GM12865 (cell line): ENCODE measurements around the gene ZNF280A.
A peak's percentile ranks its signal among the peaks of the same experiment; 100 is the strongest.

ENCODE experiments used
- DNase-seq: peaks from one replicate; pipeline ENCODE4 v3.0.0; 2010; ENCODE audit warnings: low read depth
- H3K4me3 ChIP-seq: 2 replicates; pipeline ENCODE4 v1.5.1; 2011; ENCODE audit warnings: mild to moderate bottlenecking, low read depth, low read length, control low read depth
- CTCF ChIP-seq: IDR thresholded peaks from 2 replicates; pipeline ENCODE4 v1.5.1; 2011; ENCODE audit warnings: low read length, control low read depth, low read depth, inconsistent platforms; ENCODE audit not compliant: insufficient read depth; ENCODE audit errors: missing control alignments

The ZNF280A gene

GRCh38 chr22:22556578-22556977 is 36.5 kb upstream of the ZNF280A start:
- H3K4me3 ChIP-seq = no peak overlapping the region
- no peak for DNase-seq
- TF ChIP-seq CTCF = no peak

- no peak overlapping the region for H3K4me3 ChIP-seq
- DNase-seq = no peak
- TF ChIP-seq CTCF = no peak
These were observed 35.5 kb upstream of the ZNF280A start for GRCh38 chr22:22555596-22555995.

GRCh38 chr22:22554587-22555284 is 34.7 kb upstream of the ZNF280A start:
- TF ChIP-seq CTCF = no peak
- H3K4me3 ChIP-seq = no peak overlapping the region
- peak; percentile 14 for DNase-seq

- TF ChIP-seq CTCF = no peak
- DNase-seq = no peak
- no peak overlapping the region for H3K4me3 ChIP-seq
These were observed 33.9 kb upstream of the ZNF280A start for GRCh38 chr22:22553735-22554586.

GRCh38 chr22:22553141-22553540 is 33.1 kb upstream of the ZNF280A start:
- no peak for DNase-seq
- TF ChIP-seq CTCF = no peak
- H3K4me3 ChIP-seq = no peak overlapping the region

- peak; percentile 15 for DNase-seq
- H3K4me3 ChIP-seq = no peak overlapping the region
- peak; percentile 12 for TF ChIP-seq CTCF
These were observed 32.6 kb upstream of the ZNF280A start for GRCh38 chr22:22552630-22553029.
